Stromal cell of bone marrow (primary cell): ENCODE data around the gene NUP153.

Source experiments
- DNase-seq: peaks from one replicate; pipeline ENCODE4 v3.0.0-alpha.2; 2012; ENCODE audit warnings: low read depth

The NUP153 gene

DNA sequence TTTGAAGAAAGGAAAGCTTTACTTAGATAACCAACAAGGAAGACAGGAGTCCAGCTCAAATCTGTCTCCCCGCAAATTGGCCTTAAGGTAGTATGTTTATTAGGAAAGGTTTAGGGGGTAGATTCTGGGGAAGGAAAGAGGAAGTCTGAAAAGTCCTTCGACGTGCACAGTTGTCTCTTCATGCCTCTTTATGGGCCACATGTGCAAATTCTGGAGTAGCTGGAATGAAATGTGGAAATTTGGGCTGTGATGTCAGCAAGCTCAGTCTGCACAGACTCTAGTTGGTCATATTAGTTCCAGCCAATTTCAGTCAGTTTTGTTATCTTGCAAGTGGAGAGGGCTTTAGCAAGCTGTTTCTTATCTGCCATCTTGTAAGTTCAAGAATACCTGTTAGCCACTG, 50.1 kb downstream of the NUP153 start:
- DNase-seq, result no peak

GRCh38 chr6:17656092-17656491, 50.6 kb downstream of the NUP153 start:
- DNase-seq, result no peak

- no peak for DNase-seq
Observed at GRCh38 chr6:17653198-17653882, 53.4 kb downstream of the NUP153 start.

- no peak for DNase-seq
Observed at GRCh38 chr6:17650656-17651309, 55.9 kb downstream of the NUP153 start.

- no peak for DNase-seq
Observed at GRCh38 chr6:17648745-17649144, 58.0 kb downstream of the NUP153 start.

- no peak for DNase-seq
Observed at GRCh38 chr6:17640477-17640917, 66.2 kb downstream of the NUP153 start.

GRCh38 chr6:17638212-17638715, 68.5 kb downstream of the NUP153 start:
- DNase-seq, result peak; percentile 47

DNA sequence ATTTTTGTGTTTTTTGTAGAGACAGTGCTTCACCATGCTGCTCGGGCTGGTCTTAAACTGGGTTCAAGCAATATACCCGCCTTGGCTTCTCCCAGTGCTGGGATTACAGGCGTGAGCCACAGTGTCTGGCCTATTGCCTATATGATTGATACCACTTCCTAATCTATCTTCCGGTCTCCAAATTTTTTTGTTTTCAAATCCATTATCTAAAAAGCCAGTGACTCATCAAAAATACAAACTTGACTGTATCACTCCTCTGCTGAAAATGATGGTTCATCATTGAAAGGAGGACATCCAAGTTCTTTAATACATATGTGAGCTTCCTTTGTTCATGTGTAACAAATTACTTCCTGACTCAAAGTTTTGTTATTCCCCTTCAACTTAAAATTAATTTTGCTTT, 71.2 kb downstream of the NUP153 start:
- DNase-seq, result no peak

DNA sequence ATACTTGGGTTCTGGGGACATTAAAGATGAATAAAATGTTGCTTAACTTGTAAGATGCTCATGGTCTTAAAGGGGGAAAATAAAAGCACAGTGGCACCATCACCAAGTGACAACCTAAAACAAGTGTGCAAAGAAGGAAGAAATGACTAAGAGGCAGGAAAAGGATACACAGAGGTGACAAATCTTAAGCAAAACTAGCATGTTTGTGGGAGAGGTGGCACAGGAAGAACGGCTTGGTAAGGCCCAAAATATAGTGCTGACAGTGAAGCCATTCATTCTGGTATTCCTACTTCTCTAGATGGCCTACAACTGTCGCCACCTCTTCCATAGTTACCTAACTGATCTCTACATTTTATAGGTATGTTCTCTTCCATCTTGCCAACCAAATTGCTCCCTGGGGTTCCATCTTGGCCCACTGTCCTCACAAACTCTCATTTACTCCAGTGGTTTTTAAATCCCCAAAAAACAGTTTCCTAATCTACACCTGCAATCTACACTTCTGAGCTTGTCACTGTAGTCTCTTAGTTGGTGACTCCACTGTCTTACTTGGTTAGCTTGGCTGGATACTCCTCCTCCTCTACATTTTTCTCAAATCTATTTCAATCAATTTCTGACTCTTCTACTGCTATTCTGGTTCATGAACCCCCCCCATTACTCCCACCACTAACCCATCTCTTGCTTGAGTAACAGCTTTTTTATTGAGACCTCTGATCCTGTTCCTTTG, 73.1 kb downstream of the NUP153 start:
- DNase-seq, result no peak

GRCh38 chr6:17632934-17633333, 73.8 kb downstream of the NUP153 start:
- no peak for DNase-seq

DNA sequence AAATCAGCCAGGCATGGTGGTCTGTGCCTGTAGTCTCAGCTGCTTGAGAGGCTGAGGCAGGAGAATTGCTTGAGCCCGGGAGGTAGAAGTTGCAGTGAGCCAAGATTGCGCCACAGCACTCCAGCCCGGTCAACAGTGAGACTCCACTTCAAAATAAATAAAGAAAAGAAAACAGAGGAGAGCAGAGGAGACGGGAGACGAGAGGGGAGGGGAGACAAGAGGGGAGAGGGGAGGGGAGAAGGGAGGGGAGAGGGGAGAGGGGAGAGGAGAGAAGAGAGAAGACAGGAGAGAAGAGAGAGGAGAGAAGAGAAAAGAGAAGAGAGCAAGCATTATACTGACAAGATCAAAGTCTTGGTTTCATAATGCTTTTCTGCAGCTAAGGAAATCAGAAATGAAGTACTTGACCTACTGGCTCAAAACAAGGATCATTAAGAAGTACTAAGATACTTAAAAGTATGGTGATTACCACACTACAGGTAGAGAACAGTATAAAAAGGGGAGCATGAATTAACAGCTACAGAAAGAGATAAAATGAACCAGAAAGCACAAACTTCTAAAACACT, 76.1 kb downstream of the NUP153 start:
- no peak for DNase-seq

DNA sequence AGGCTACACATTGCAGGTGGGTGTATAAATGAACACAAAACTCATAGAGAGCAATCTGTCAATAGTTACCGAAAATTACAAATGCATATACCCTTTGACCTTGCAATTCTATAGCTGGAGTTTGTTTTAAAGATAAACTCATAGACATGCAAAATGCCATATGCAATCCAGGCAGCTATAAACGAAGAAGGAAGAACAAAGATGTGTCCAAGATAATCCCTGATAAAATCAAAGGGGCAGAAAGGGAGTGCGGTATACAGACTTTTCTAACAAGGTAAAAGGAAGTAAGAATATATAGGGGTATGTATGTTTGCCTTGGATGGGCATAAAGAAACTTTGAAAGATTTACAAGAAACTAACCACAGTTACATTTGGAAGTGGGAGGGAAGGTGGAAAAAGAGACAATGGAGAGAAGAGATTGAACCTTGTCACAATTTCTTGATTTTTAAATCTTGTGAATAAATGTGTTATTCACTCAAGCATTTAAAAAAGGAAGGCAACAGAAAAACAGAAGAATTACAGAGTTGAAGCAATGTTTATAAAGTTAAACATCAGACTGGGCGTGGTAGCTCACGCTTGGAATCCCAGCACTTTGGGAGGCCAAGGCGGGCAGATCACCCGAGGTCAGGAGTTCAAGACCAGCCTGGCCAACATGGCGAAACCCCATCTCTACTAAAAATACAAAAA, 76.8 kb downstream of the NUP153 start:
- no peak for DNase-seq

DNA sequence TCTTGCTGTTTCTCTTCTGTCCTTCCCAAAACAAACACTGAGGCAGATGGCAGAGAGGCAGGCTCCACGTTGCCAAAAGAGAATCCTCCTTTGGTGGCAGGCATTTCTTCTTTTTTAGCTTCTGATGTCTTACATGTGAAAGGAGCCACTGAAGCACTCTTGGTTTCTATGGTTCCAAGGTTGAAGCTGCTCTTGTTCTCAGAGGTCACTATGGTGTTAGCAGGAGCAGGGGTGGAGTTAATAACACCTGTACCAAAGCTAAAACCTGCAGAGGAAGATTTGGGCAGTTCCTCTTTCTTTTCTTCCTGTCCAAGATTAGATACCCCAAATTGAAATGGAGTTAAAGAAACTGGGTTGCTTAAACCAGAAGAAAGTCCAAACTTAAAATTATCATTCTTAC, 77.9 kb downstream of the NUP153 start:
- DNase-seq, result no peak

GRCh38 chr6:17624396-17624795, 82.3 kb downstream of the NUP153 start:
- DNase-seq, result no peak

- no peak for DNase-seq
Observed at GRCh38 chr6:17622144-17622543, 84.6 kb downstream of the NUP153 start.

DNA sequence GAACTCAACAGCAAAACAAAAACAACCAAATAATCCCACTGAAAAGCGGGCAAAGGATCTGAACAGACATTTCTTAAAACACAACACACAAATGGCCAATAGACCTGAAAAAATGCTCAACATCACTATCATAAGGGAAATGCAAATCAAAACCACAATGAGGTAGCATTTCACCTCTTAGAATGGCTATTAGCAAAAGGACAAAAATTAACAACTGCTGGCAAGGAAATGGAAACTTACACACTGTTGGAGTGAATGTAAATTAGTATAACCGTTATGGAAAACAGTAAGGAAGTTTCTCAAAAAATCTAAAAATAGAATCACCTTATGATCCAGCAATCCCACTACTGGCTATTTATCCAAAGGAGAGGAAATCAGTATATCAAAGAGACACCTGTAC, 85.7 kb downstream of the NUP153 start:
- no peak for DNase-seq

DNA sequence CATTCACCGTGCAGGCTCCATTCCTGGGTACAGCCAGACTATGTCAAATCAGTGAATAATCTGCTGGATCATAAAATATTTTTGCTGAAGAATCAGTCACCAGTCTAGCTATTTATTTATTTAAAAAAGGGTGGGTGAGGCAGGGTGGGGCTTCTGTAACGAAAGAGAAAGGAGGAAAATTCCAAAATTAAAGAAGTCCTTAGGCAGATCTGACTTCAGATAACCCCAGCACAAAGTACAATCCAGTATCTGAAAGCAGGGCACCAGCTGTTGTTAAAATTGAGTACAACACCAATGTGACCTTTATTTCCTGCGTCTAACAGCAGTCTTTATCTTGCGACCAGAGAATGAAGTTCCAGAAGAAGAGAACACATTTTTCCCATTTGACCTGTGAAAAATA, 90.9 kb downstream of the NUP153 start:
- DNase-seq, result no peak

DNA sequence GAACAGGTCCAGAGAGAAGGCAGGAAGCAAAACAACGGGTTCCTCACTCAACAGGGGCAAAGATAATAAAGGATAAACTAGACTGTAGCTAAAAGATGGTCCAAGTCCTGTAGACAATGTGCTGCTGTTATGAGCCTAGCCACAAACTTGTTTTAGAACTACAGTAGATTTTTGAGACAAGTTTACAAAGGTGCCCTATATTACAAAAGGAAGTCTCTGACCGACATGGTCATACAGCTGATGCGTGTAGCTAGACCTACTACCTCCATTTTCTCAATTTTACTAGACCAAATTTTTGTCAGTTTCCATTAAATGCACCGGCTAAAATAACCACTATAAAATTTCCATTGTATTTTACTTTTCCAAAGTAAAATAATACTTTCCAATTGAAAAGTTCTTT, 94.7 kb downstream of the NUP153 start:
- DNase-seq, result no peak

GRCh38 chr6:17610835-17611234, 95.9 kb downstream of the NUP153 start:
- DNase-seq, result no peak

GRCh38 chr6:17606606-17607005, 100.1 kb downstream of the NUP153 start:
- no peak for DNase-seq

- DNase-seq, result no peak
Observed at GRCh38 chr6:17602888-17603287, 103.8 kb downstream of the NUP153 start.

DNA sequence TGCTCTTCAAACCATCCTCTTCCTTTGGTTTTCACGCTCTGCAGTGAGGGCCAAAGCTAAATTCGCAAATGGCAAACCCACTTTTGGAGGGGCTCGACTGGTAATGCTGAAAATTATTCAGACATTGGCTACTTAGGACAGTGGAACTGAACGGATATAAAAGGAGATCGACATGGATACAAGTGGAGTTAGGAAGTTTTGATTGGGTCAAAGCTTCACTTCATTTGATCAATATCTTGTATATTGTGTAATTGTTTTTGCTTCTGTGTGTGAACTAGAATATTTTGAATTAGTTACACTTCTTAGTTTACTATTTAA, 105.4 kb downstream of the NUP153 start:
- DNase-seq, result no peak
